ENCODE data around the gene PTPRN2. TPM values are rescaled to one million over a fixed set of nuclear protein-coding genes. Genes with fewer than 3 reads are reported as not detected.

PTPRN2 gene
- total RNA-seq, 1 donor from 2014 or later = 2.4 TPM

GRCh38 chr7:158564663-158565035 is 23.0 kb downstream of the PTPRN2 start:
- DNase-seq (ENCODE audit: low read depth) = no peak
- H3K27me3 ChIP-seq (ENCODE audit: control insufficient read depth, insufficient read depth, low read length) = peaks cover 7% of the 10 kb centered on the region
- no peaks in the 10 kb centered on the region for H3K36me3 ChIP-seq (ENCODE audit: control insufficient read depth, insufficient read depth, low read length)
- no peak overlapping the region for H3K4me3 ChIP-seq (ENCODE audit: low read depth, low read length)
- no peak for TF ChIP-seq CTCF (IDR thresholded peaks at IDR 0.05; ENCODE audit: insufficient read depth, low read length, poor library complexity, severe bottlenecking)

GRCh38 chr7:158563911-158564662 is 23.5 kb downstream of the PTPRN2 start:
- H3K27me3 ChIP-seq (ENCODE audit: control insufficient read depth, insufficient read depth, low read length) = peaks cover 3% of the 10 kb centered on the region
- H3K36me3 ChIP-seq (ENCODE audit: control insufficient read depth, insufficient read depth, low read length) = no peaks in the 10 kb centered on the region
- no peak for TF ChIP-seq CTCF (IDR thresholded peaks at IDR 0.05; ENCODE audit: insufficient read depth, low read length, poor library complexity, severe bottlenecking)
- H3K4me3 ChIP-seq (ENCODE audit: low read depth, low read length) = no peak overlapping the region
- no peak for DNase-seq (ENCODE audit: low read depth)

- no peak for DNase-seq (ENCODE audit: low read depth)
- Histone ChIP-seq H3K4me3 (ENCODE audit: low read depth, low read length) (no peak overlapping the region), H3K36me3 (ENCODE audit: control insufficient read depth, insufficient read depth, low read length) (no peaks in the 10 kb centered on the region), H3K27me3 (ENCODE audit: control insufficient read depth, insufficient read depth, low read length) (no peaks in the 10 kb centered on the region)
- no peak for TF ChIP-seq CTCF (IDR thresholded peaks at IDR 0.05; ENCODE audit: insufficient read depth, low read length, poor library complexity, severe bottlenecking)
These were observed 24.6 kb downstream of the PTPRN2 start for GRCh38 chr7:158563051-158563450.

GRCh38 chr7:158562517-158562916 is 25.1 kb downstream of the PTPRN2 start:
- no peak for TF ChIP-seq CTCF (IDR thresholded peaks at IDR 0.05; ENCODE audit: insufficient read depth, low read length, poor library complexity, severe bottlenecking)
- no peaks in the 10 kb centered on the region for H3K27me3 ChIP-seq (ENCODE audit: control insufficient read depth, insufficient read depth, low read length)
- DNase-seq (ENCODE audit: low read depth) = no peak
- H3K4me3 ChIP-seq (ENCODE audit: low read depth, low read length) = no peak overlapping the region
- no peaks in the 10 kb centered on the region for H3K36me3 ChIP-seq (ENCODE audit: control insufficient read depth, insufficient read depth, low read length)

- no peaks in the 10 kb centered on the region for H3K27me3 ChIP-seq (ENCODE audit: control insufficient read depth, insufficient read depth, low read length)
- TF ChIP-seq CTCF (IDR thresholded peaks at IDR 0.05; ENCODE audit: insufficient read depth, low read length, poor library complexity, severe bottlenecking) = no peak
- no peak overlapping the region for H3K4me3 ChIP-seq (ENCODE audit: low read depth, low read length)
- no peaks in the 10 kb centered on the region for H3K36me3 ChIP-seq (ENCODE audit: control insufficient read depth, insufficient read depth, low read length)
- no peak for DNase-seq (ENCODE audit: low read depth)
These were observed 26.0 kb downstream of the PTPRN2 start for GRCh38 chr7:158561659-158562058.

- H3K4me3 ChIP-seq (ENCODE audit: low read depth, low read length) = no peak overlapping the region
- no peaks in the 10 kb centered on the region for H3K27me3 ChIP-seq (ENCODE audit: control insufficient read depth, insufficient read depth, low read length)
- DNase-seq (ENCODE audit: low read depth) = no peak
- no peaks in the 10 kb centered on the region for H3K36me3 ChIP-seq (ENCODE audit: control insufficient read depth, insufficient read depth, low read length)
- no peak for TF ChIP-seq CTCF (IDR thresholded peaks at IDR 0.05; ENCODE audit: insufficient read depth, low read length, poor library complexity, severe bottlenecking)
These were observed 27.2 kb downstream of the PTPRN2 start for GRCh38 chr7:158560386-158560785.

All from kidney epithelial cell (primary cell).